ENCODE results near the gene VAMP2.
A peak's percentile ranks its signal among the peaks of the same experiment; 100 is the strongest.
"Not testable (repeated sequence)": the region's sequence is repeated elsewhere in the genome, so short reads cannot be mapped to it uniquely, and the experiment has no call there.

VAMP2 gene

GRCh38 chr17:8175795-8176196 is 13.0 kb upstream of the VAMP2 start:
- DNase-seq, result no peak

- no peak for DNase-seq
Observed at GRCh38 chr17:8173871-8174322, 11.1 kb upstream of the VAMP2 start.

DNA sequence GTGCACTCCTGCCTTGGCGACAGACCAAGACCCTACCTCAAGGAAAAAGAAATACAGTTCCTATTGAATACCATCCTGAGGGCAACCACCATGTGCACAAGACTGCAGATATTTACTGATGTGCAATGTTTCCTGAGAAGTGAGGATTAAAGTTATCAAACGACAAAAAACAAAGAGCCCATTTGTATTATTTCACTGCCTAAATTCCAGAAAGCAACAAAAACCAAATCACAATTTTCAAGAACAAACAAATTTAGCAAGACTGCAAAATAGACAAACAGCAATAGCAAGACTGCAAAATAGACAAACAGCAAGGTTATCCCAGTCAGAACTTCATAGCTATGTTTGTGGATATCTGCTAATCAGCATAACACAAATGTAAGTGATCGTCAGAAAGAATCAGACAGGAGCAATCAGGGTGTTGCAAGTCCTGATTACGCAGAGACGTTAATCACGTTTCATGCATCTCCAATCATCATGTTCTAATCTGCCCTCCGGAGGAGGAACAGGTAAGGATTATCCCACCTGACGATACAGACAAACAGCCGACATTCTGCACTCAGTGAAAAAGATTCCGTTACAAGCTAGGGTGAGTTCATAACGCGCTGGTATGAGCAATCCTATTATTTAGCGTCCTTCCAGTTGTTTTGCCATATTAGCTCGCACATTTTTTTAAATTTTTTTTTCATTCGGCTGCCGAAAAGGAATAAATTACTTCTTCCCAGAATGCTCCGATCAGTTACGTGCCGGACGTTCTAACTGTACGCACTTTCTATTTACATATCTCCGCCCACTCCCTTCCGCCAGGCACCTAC is 10.5 kb upstream of the VAMP2 start:
- DNase-seq, result peak; percentile 91

DNA sequence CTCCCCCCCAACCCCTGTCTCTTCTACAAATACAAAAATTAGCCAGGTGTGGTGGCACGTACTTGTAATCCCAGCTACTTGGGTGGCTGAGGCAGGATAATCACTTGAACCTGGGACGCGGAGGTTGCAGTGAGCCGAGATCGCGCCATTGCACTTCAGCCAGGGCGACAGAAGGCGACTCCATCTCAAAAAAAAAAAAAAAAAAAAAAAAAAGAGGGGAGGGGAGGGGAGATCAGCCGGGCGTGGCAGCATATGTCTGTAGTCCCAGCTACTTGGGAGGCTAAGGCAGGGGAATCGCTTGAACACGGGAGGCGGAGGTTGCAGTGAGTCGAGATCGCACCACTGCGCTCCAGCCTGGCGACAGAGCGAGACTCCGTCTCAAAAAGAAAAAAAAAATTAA is 7.4 kb upstream of the VAMP2 start:
- DNase-seq, result not testable (repeated sequence)

- DNase-seq, result no peak
Observed at GRCh38 chr17:8167526-8167925, 4.8 kb upstream of the VAMP2 start.

DNA sequence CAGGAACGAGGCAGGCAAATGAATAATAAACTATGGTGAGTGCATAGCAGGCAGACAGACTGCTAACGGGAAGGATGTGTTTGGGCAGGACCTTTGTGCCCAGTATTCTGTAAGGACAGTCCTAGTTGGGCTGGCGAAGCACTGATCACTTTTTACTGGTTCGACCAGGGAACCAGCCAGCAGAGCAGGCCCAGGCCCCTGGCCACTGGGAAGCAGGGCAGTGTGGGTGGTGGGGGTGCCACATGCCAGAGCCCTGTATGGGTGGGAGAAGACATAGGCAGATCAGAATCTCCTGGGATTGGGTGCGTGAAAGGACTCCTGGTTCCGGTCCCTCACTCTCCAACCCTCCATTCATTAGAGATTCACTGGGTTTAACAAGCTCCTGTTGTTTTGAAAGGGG is 4.0 kb upstream of the VAMP2 start:
- no peak for DNase-seq

DNA sequence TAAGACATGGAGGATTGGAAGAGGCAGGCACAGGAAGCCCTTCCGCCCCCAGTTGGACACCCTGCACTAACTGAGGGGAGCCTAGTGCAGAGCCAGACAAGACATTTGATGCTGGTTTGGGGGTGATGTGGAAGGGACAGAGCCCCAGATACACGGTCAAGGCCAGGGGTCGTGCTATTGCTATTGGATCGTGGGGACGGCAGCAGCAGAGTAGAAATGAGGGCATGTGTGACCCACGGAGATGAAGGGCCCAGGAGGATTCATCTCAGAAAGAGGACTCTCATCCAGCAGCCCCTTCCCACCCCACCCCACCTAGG is 2.0 kb upstream of the VAMP2 start:
- no peak for DNase-seq

DNA sequence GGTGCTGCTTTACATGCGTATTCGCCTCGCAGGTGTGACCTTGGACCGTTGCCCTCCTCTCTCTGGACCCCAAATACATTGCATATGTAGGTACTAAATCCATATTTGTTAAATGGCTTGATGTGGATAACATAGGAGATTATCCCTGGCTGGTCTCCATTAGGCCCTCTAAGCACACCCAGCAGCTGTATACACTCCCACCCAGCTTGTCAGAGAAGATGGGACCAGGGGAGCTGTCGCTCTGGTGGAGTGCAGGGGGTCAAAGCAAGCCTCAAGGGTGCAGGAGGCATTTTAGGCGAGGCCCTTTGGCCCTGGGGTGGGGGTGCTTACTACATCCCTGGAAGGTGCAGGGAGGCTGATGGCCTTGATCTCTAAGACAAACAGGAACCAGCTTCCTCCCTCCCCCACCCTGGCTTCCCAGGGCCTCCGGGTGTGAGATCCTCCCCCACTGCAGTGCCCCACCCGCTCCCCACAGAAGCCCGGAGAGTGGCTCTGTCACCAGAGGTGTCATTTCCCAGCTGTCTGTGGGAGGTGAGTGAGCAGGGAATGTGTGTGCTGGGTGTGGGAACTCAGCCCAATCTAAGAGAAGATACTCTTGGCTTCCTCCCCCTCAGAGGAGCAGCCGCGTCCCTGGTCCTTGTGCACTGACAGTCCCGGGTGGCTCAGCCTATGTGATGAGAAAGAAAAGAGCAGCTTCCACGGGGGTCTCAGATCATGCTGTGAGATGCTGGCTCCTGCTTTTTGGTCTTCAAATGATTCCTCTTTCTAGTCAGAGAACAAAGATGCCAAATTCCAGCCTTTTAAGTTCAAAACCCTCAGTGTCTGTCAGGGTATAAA is 1.4 kb upstream of the VAMP2 start:
- DNase-seq, result peak in 1 of 2 experiments; percentile 23

- peak; percentile 19 to 47 for DNase-seq
Observed at GRCh38 chr17:8162997-8163977, 539 bp upstream of the VAMP2 start.

DNA sequence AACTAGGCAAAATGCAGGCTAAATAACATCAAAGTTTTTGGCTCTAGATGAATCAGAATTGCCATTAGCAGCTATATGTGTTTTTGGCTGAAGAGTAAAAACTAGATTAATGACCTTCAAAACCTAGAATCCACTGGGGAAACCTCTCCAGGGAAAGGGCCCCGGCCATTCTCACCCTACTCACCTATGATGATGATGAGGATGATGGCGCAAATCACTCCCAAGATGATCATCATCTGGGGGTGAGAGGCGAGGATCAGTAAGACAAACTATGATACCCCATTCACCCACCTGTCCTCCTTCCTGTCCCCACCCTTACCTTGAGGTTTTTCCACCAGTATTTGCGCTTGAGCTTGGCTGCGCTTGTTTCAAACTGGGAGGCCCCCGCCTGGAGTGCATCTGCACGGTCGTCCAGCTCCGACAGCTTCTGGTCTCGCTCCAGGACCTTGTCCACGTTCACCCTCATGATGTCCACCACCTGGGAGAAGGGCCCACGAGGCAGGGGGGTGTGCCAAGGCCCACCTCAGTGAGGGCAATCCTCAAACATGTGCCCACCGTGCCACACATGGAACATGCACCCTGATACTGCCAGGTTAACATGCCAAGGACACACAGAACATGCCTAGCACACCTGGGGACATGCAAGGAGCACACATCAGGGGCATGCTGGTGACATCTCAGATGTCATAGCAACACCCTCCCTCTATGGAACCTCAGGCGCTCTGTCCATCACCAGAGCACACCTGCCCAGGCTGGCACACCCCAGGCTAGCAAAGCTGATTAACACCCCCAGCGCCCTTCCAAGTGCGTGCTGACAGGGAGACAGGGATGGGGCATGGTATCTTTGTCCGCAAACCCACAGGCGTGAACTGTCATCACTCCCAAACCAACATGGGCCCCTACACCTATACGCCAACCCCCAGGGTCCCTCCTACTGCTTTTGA is 1.2 kb downstream of the VAMP2 start:
- no peak for DNase-seq

GRCh38 chr17:8160741-8161221 is 2.0 kb downstream of the VAMP2 start:
- no peak for DNase-seq

DNA sequence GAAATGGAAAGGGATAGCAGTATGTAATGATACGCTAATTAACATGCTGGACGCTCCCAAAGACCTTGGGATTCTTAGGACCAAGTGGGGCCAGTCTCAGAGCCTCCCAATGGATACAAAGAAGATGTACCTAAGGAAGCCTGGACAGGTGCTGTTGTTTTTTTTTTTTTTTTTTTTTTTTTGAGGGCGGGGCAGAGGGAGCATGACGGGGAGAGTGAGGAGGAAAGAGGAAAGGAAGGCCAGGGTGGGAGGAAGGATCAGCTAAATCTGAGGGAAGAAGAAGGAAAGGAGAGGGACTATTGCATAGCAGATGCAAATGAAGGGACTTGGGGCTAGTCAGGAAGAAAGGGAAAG is 2.5 kb downstream of the VAMP2 start:
- DNase-seq, result no peak

- no peak for DNase-seq
Observed at GRCh38 chr17:8159459-8160223, 3.1 kb downstream of the VAMP2 start.

DNA sequence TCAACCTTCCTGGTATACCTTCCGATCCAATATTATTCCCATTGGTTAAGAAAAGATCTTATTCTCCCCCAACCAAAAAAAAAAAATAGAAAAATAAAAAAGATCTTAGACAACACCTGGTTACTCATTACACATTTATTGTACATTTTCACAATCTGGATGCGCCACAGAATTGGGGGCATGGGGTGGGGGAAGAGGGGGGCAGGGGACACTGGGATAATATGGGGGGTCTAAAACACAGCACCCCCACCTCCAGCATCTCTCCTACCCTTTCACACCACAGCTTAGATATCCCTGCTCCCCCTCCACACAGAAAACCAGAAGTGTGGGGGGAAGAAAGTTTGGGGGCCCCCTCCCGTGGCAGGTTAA is 3.7 kb downstream of the VAMP2 start:
- DNase-seq, result no peak

- peak; percentile 71 to 83 for DNase-seq
Observed at GRCh38 chr17:8158267-8159031, 4.3 kb downstream of the VAMP2 start.

- DNase-seq, result peak; percentile 100
Observed at GRCh38 chr17:8156246-8156992, 6.3 kb downstream of the VAMP2 start.

GRCh38 chr17:8155996-8156245 is 6.8 kb downstream of the VAMP2 start:
- no peak for DNase-seq

DNA sequence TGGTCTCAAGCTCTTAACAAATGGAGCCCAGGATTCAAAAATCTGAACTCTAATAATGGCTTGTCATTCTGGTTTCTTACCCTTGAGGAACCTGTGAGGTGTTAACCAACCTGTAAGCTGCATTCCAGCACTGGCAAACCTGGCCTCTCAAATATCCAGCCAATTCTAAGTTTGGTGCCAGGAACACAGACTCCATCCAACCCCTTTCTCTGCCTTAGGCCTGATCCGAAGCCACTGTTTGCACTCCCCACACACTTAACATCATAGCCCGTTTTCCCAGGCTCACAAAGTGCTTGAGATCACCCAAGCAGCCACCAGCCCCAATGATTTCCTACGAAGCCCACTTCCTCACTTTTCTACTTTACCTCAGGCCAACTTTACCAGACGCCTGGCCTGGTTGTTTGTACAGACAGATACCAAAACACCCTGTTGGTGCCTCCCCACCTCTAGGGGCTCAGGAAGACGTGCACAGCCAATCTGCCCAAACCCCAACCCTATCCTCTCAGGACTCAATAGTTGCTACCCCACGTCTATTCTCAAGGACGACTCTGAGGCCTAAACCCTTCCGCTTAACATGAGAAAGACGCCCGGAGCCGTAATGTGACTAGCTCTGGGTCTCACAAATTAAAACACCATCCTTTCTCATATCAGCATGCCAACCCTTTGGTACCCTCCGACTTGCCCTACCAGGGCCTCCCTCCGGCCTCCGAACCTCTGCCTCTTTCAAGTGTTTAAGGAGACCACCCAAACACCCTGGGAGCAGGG is 7.3 kb downstream of the VAMP2 start:
- no peak for DNase-seq

GRCh38 chr17:8154608-8155155 is 8.1 kb downstream of the VAMP2 start:
- no peak for DNase-seq
